Activated gamma-delta T cell treated with Interleukin-2 at 50 U/mL for 16 hours (primary cell): Measurements from ENCODE around the gene BTNL9.
"Not testable (repeated sequence)": the region's sequence is repeated elsewhere in the genome, so short reads cannot be mapped to it uniquely, and the experiment has no call there.

Source experiments
- DNase-seq: peaks from one replicate; pipeline ENCODE4 v3.0.0-alpha.2; 2020

The BTNL9 gene

DNA sequence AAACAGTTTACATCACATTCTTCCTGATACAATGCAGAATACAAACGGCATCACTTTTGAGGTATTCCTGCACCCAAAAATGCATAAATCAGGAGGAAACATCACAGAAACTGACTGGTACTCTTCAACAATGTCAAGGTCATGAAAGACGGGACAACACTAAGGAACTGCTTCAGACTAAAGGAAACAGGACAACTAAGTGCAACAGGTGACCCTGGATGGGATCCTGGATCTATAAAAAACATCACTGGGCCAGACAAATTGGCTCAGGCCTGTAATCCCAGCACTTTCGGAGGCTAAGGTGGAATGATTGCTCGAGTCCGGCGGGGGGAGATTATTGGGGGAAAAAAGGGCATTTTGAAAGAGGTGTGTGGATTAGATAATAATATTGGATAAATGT, 22.6 kb downstream of the BTNL9 start:
- DNase-seq, result no peak

DNA sequence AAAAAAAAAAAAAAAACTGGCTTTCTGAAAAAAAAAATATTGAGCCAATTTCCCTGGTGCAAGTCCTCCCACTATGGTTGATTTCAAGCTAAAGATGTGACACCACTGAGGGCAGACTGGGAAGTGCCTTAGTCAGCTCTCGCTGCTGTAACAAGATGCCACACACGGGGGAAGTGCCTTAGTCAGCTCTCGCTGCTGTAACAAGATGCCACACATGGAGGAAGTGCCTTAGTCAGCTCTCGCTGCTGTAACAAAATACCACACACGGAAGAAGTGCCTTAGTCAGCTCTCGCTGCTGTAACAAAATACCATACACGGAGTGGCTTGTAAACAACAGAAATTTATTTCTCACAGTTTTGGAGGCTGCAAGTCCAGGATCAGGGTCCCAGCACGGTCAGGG, 23.4 kb downstream of the BTNL9 start:
- DNase-seq, result no peak

DNA sequence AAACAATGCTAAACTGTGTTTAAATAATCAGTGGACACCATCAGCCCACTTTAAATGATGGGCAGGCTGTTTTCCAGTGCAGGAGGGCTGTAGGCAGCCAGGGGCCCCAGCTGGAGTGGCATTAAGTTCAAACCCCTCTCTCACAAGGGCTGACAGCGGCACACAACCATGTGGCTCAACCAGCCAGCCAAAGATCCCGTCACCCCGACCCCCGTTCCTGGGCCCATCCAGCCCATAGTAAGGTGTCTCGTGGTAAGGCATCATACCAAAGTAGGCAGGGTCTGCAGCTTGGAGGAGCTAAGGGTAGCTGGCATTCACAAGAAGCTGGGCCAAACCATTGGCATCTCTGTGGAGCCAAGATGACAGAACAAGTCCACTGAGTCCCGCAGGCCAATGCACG, 24.9 kb downstream of the BTNL9 start:
- no peak for DNase-seq

DNA sequence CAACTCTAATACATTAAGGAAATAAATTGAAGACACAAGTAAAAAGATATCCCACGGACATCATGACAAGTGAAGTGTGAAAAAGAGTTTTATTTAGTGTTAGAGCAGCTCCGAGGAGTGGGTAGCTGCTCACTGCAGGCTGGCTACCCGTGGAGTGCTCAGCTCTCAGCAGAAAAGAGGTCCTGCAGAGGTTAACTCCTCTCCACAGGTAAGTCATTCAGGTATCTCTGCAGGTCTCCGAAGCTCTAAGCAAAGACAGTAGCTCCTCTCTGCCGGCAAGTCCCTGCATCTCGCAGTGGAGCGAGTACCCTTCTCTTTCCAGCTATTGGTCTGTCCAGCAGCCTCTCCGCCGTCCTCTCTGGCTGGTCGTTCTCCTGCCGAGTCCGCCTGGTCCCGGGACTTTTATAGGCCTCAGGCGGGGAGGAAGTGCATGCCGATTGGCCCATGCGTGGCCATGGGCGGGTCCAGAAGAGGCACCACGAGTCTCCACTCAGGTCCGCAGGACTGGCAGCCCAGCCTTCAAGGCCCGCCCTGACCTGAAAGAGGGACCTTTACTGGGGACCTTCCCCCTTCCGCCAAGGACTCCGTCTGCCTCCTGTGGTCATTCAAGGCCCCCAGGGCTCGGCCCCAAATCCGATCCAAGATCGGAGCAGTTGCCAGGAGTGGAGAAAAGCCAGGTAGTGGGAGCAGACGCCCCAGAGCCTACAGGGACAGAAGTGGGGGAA, 29.9 kb downstream of the BTNL9 start:
- DNase-seq, result no peak

DNA sequence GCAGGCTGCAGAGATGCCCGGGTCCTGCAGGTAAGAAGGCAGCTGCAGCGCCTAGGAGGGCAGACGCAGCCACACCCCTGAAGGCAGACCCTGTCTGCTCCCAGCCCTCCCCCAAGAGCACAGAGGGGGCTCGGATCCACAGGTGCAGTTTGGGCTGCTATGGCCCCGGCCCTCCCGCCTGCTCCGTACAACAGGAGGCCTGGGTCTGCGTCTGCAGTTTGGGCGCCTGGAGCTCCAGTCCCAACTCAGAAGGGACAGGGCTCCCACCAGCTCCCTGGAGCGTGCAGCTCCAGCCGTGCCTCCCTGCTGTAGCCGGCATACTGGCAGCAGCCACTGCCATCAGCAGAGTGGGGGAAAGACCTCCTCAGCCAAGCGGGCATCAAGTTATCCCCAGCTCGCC, 30.5 kb downstream of the BTNL9 start:
- no peak for DNase-seq

DNA sequence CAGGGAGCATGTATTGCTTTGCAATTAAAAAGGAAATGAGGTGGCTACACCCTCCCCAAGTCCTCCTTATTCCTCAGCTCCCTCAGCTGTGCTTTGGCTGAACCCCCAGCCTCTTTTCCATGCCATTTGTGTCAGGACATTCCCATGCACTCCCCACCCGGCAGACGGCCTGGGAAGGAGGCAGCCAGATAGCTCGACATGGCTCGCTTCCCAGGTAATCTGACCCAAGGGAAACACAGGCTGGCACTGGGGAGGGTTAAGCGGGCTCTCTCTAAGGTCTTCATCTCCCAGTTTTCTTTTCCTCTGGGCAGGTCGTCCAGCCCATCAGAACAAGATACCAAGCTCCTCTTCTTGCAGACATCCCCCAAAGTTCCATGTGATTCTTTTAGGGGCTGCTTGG, 31.2 kb downstream of the BTNL9 start:
- no peak for DNase-seq

DNA sequence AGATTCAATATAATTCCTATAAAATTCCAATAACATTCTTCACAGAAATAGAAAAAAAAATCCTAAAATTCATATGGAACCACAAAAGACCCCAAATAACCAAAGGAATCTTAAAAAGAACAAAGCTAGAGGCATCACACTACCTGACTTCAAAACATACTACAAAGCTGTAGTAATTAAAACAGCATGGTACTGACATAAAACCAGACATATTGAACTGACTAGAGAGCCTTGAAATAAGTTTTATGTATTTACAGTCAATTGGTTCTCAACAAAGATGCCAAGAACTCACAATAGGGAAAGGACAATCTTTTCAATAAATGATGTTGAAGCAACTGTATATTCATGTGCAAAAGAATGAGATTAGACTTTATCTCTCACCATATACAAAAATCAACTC, 36.9 kb downstream of the BTNL9 start:
- DNase-seq, result no peak

DNA sequence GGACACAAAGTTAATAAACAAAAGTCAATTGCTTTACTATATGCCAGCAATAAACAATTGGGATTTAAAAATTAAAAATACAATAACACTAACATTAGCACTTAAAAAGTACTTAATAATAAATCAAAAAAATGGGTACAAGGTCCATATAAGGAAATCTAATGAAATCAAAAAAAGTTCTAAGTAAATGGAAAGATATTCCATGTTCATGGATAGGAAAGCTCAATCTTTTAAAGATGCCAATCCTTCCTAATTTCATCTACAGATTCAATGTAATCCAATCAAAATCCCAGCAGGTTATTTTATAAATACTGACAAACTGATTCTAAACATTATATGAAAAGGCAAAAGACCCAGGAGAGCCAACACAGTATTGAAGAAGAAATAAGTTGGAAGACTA, 41.9 kb downstream of the BTNL9 start:
- DNase-seq, result no peak

DNA sequence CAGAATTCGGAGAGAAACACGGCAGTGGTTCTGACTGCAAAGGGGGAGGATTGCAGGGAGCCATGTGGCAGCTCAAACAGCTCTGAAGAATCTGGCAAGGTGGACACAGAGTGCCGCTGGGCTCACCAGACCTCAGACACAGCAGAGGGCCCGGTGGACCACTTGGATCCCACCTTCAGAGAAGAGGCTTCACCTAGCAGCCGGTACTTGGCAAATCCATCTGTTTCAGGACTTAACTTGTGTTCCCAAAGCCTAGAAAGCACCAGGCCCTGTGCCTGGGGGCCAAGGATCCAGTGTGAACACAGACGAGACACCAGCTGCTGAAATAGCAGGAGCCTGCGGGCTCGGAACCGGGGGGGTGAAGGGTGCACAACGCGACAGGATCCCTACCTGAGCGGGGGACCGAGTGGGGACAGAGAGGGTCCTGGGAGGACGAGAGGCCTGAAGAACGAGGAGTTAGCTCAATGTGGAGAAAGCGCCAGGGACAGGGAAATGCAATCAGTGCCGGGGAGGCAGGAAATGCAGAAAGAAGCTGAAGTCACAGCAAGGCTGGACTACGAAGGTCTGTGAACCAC, 44.6 kb downstream of the BTNL9 start:
- DNase-seq, result no peak

DNA sequence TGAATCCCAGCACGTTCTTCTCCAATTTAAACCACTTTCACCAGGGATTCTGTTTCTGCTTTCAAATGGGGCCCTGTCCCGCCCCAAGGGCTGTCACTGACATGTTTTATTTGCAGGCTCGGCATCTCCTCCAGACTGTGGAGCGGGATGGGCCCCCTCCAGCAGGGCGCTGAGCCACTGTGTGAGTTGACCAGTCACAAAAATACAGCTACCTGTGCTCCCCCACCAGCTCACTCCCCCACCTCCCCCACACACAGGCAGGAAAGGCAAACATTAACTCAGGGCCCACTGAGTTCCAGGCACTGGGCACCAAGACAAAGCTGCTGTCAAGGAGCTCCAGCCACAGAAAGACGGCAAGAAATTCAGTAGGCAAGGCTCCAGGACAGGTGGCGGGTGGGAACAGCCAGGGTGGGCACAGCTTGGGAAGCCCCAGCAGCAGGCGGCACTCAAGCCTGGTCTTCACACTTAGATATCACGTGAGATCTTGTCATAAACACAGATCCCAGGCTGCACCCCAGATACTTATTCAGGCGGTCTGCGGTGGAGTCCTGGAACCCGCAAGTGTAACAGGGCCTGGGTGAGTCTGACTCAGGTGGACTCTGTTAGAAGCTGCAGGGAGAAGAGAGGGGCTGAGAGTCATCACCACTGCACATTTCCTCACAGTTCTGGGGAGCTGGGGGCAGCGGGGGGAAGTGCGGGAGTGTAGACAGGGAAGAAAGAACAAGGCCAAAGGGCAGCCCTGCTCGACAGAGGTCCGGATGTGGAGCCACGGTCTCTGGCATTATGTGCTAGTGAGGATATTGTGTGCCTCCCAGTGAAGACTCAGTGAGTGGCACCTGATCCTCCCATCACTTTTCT, 46.2 kb downstream of the BTNL9 start:
- no peak for DNase-seq

DNA sequence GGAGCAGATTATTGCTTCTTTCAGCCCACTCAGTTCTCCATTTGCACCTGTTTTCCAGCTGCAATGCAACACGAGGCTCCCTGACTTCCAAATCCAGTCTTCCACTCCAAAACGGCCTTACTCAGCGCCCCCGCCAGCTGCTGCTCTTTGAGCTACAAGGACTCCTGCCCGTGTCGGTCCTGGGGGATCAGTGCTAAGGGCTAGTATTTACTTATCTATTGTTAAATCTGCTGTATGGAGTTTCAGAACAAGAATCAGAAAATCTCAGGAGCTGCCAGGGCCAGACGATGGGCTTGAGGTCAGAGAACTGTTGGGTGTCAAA, 46.8 kb downstream of the BTNL9 start:
- DNase-seq, result no peak

DNA sequence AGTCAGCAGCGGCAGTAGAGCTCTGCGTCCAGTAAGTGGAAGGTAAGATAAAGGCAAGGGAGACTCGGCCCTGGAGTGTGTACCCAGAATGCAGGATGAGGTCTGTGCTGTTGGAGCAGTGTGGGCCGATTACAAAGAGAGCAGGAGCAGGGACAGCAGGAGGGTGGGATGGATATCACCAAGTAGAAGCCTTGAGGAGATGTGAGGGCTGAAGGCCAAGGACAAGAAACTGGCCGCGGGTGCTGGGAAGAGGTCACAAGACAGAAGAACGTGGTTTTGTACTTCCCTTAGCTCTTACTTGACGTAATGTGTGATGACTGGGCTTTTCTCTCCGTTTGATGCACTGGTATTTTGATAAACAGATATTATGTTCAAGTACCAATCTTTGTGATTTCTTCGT, 47.2 kb downstream of the BTNL9 start:
- DNase-seq, result no peak

DNA sequence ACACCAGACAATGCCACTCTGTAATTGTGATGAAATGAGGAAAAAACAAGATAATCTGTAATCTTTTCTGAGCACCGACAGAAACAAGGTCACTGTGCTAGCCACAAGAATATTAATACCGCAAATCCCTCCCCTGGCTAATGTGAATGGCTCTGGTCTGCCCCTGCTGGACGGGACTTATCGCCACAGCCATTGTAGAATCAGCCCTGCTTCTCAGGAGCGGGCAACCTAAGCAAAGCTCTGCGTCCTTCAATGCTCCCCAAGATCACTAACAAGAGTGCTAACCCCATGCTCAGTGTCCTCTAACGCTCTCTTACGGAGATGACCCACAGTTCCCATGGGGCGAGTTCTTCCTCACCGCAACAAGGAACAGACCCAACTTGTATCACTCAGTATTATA, 48.2 kb downstream of the BTNL9 start:
- DNase-seq, result no peak

DNA sequence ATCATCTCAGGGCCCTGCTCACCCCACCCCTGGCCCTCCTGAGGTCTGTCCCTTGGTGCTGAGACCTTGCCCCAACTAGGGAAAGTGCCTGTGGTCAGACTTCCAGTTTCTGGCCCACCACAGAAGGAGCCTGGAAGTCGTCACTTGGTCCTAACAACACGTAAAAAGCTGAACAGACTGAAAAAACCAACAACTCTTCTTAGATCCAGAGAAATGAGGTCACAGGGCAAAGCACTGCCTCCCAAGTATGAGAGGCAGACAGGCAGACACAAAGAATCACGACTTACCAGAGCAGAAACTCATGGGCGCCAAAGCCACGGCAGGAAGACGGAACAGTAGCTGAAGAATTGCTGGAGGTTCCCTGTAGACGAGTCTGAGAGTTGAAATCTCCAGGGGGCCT, 52.4 kb downstream of the BTNL9 start:
- DNase-seq, result no peak

DNA sequence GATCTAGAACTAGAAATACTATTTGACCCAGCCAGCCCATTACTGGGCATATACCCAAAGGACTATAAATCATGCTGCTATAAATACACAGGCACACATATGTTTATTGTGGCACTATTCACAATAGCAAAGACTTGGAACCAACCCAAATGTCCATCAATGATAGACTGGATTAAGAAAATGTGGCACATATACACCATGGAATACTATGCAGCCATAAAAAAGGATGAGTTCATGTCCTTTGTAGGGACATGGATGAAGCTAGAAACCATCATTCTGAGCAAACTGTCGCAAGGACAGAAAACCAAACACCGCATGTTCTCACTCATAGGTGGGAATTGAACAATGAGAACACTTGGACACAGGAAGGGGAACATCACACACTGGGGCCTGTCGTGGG, 55.1 kb downstream of the BTNL9 start:
- not testable (repeated sequence) for DNase-seq

DNA sequence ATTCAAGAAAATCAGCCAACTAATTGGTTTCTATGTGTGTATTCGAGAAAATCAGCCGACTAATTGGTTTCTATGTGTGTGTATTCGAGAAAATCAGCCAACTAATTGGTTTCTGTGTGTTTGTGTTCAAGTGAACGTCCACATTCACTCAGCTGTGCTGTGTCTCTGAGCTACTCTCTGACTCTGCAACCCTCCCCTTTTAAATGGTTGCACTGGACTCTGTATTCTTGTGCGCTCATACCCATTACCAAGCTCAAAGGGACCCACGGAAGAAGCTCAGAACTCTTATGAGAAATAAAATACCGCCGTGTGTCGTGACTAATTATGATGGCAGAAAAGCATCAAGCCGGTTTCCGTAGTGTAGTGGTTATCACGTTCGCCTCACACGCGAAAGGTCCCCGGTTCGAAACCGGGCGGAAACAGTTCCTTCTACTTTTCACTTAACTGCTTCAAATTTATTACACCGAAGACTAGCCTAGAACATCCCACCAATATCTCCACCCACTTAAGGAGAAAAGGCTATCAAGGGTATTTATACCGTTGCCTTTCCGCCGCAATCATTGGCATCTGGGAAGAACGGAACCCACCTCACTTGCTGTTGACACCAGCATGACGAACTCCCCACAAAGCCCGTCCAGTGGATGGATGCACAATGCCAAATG, 56.8 kb downstream of the BTNL9 start:
- not testable (repeated sequence) for DNase-seq

DNA sequence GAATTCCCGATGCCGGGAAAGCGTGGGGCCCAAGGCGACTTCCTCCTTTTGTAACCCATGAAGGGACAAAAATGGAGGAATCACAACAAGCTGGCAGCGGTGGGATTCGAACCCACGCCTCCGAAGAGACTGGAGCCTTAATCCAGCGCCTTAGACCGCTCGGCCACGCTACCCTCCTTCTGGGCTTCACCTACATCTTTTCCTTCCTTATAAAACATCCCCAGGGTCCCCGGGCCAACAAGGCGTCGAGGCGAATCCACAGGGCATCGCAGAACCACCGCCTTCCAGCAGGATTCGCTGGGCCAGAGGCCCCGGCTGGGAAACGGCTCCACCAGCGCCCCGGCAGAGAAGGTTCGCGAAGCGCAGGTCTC, 57.3 kb downstream of the BTNL9 start:
- not testable (repeated sequence) for DNase-seq

DNA sequence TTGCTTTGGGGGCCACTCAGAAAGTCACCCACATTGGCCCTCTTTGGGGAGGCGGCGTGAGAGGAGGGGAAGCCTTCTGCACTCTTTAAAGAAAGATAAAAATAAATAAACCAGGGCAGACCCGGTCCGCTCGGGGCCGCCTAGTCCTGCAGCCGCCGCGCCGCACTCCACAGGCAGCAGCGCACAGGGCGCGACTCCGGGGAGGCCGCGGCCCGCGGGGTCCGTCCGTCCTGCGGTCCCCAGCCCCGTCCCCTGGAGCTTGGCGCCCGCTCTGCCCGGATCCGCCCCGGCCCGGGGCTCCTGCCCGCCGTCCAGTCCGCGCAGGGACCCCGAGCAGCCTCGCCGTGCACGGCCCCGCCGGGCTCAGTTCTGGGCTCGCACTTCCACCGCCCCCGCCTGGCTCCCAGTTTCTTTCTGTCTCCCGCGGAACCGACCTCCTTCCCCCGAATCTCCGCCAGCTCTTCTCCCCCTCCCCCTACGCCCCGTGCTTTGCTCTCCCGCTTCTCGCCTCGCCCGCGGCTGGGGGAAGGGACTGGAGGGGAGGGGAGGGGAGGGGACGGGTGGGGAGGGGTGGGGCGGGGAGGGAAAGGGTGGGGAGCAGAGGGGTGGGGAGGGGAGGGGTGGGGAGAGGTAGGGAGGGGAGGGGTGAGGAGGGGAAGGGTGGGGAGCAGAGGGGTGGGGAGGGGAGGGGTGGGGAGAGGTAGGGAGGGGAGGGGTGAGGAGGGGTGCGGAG, 57.9 kb downstream of the BTNL9 start:
- DNase-seq, result not testable (repeated sequence)

DNA sequence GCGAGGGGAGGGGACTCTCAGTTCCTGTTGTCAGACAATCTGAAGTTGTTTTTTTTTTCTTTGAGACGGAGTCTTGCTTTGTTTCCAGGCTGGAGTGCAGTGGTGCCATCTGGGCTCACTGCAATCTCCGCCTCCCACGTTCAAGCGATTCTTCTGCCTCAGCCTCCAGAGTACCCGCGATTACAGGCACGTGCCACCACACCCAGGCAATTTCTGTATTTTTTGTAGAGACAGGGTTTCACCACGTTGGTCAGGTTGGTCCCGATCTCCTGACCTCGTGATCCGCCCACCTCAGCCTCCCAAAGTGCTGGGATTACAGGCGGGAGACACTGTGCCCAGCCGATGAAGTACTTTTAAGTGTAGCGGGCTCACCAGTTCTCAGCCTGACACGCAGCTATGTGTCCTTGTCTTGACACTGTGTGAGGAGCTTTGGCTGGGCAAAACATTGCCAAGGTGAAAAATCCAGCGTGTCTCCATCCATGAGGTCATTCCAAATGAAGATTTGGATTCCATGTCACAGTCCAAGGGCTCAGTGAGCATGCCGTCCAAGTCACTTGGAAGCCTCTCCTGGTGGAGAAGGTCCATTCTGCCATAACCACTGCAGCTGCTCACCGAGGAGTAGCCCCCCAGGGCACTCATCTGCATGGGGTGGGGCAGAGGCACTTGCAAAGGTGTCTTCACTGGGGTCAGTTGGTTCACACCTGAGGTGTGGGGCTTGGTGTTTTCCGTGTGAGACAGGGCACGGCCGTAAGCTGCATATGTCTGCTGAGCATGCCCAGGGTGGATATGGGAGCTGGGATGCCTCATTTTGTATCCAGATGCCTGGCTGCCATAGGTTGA, 58.9 kb downstream of the BTNL9 start:
- DNase-seq, result no peak

DNA sequence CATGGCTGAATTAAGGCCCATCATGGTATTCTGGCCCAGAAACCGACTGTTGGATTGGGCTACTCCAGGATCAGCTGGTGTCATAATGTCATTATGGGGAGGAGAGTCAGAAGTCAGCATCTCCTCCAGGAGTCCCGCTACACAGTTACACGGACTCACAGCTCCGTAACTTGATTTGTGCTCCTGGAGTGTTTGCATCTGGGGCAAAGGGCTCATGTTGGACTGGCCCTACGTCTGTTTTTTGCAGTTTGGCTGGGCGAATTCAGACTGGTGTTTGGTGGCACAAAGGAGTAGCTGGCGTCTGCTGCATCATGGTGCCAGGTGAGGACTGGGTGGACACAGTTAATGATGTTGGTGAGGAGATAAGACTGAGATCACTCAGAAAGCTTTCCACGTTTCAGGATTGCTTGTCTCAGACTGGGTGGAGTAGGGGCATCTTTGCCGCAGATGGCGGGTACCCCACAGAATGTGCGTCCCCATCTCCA, 59.6 kb downstream of the BTNL9 start:
- no peak for DNase-seq

DNA sequence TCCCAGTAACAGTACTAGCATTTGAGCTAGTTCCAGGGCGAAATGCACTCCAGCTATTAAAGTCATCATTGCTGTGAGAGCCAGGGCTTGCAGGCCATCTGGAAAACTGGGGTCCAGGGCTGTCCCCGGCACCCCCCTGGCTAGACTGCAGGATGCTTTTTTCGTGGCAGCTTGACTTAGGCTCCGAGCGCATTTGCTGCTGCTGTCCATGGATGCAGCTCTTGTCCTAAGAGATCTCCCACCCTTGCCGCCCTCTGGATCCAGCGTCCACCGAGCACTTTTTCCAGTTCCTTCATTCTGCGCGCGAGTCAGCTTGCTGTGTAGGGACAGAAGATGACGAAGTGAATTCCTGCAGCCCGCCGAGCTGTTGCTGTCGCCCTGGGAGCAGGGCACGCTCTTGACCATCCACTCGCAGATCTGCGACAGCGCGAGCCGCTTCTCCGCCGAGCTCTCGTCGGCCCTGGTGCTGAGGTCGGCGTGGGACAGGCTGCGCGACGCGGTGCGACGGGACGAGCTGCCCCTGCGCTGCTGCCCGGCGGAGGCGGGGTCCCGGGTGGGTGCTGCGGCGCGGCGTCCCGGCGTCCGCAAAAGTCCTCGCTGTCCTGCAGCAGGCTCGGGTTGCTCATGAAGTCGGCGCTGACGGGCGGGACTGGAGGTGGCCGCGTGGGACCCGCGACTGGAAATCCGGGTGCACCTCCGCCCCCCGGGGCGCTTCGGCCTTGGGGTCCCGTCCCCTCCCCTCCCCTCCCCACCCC, 60.2 kb downstream of the BTNL9 start:
- DNase-seq, result no peak
